HG02938 (cell line): ENCODE data around the gene KIAA1328.

Experiments
- ATAC-seq: cut with Tn5 transposase; IDR thresholded peaks from one replicate; pipeline ENCODE4 v1.9.1; 2021; ENCODE audit warnings: mild to moderate bottlenecking, moderate library complexity; ENCODE audit not compliant: unreplicated experiment

The KIAA1328 gene

GRCh38 chr18:37249171-37249886 lies 420.4 kb downstream of the KIAA1328 start:
- ATAC-seq: no peak

- ATAC-seq: no peak
These were observed 421.1 kb downstream of the KIAA1328 start for GRCh38 chr18:37249895-37250618.

- ATAC-seq: no peak
These were observed 422.8 kb downstream of the KIAA1328 start for GRCh38 chr18:37251679-37252078.

- ATAC-seq: no peak
These were observed 423.4 kb downstream of the KIAA1328 start for GRCh38 chr18:37252342-37252741.

GRCh38 chr18:37252854-37253393 lies 424.0 kb downstream of the KIAA1328 start:
- no peak for ATAC-seq

- no peak for ATAC-seq
These were observed 424.7 kb downstream of the KIAA1328 start for GRCh38 chr18:37253394-37254235.

- ATAC-seq: no peak
These were observed 425.4 kb downstream of the KIAA1328 start for GRCh38 chr18:37254236-37254754.

- ATAC-seq: no peak
These were observed 426.0 kb downstream of the KIAA1328 start for GRCh38 chr18:37254973-37255372.

- no peak for ATAC-seq
These were observed 429.2 kb downstream of the KIAA1328 start for GRCh38 chr18:37258131-37258530.

GRCh38 chr18:37258819-37259218 lies 429.9 kb downstream of the KIAA1328 start:
- no peak for ATAC-seq

GRCh38 chr18:37259711-37260110 lies 430.8 kb downstream of the KIAA1328 start:
- ATAC-seq: no peak

GRCh38 chr18:37260367-37261093 lies 431.6 kb downstream of the KIAA1328 start:
- ATAC-seq: no peak

GRCh38 chr18:37261246-37261840 lies 432.4 kb downstream of the KIAA1328 start:
- ATAC-seq: no peak

GRCh38 chr18:37261988-37262387 lies 433.1 kb downstream of the KIAA1328 start:
- ATAC-seq: no peak

GRCh38 chr18:37264956-37265355 lies 436.0 kb downstream of the KIAA1328 start:
- no peak for ATAC-seq

GRCh38 chr18:37265382-37265781 lies 436.5 kb downstream of the KIAA1328 start:
- no peak for ATAC-seq

GRCh38 chr18:37266290-37266689 lies 437.4 kb downstream of the KIAA1328 start:
- peak; percentile 57 for ATAC-seq

GRCh38 chr18:37270038-37270665 lies 441.2 kb downstream of the KIAA1328 start:
- ATAC-seq: no peak

- no peak for ATAC-seq
These were observed 441.7 kb downstream of the KIAA1328 start for GRCh38 chr18:37270666-37271052.
